ENCODE data around the gene GRM8.

GRM8 gene

GRCh38 chr7:127252778-127253280 is at the start of gene GRM8:
GRM8 (minus strand) TSS chr7:127252941.
- no peak for DNase-seq (ENCODE audit: low read depth in 3 of 3)

- DNase-seq (ENCODE audit: low read depth in 3 of 3) = no peak
Observed at GRCh38 chr7:127290801-127291361, 38.1 kb upstream of the GRM8 start.

GRCh38 chr7:127290116-127290655 is 37.4 kb upstream of the GRM8 start:
- no peak for DNase-seq (ENCODE audit: low read depth in 3 of 3)

GRCh38 chr7:127287133-127287532 is 34.4 kb upstream of the GRM8 start:
- DNase-seq (ENCODE audit: low read depth in 3 of 3) = no peak

GRCh38 chr7:127270093-127270492 is 17.4 kb upstream of the GRM8 start:
- no peak for DNase-seq (ENCODE audit: low read depth in 3 of 3)

- no peak for DNase-seq (ENCODE audit: low read depth in 3 of 3)
Observed at GRCh38 chr7:127266047-127266446, 13.3 kb upstream of the GRM8 start.

GRCh38 chr7:127264219-127264618 is 11.5 kb upstream of the GRM8 start:
- no peak for DNase-seq (ENCODE audit: low read depth in 3 of 3)

- no peak for DNase-seq (ENCODE audit: low read depth in 3 of 3)
Observed at GRCh38 chr7:127258111-127258510, 5.4 kb upstream of the GRM8 start.

GRCh38 chr7:127257086-127257485 is 4.3 kb upstream of the GRM8 start:
- DNase-seq (ENCODE audit: low read depth in 3 of 3) = no peak

- no peak for DNase-seq (ENCODE audit: low read depth in 3 of 3)
Observed at GRCh38 chr7:127256041-127256725, 3.4 kb upstream of the GRM8 start.

- no peak for DNase-seq (ENCODE audit: low read depth in 3 of 3)
Observed at GRCh38 chr7:127254163-127254684, 1.5 kb upstream of the GRM8 start.

GRCh38 chr7:127253281-127254162 is 781 bp upstream of the GRM8 start:
- peak in 2 of 3 donors; percentile 12 to 47 for DNase-seq (ENCODE audit: low read depth in 3 of 3)

- DNase-seq (ENCODE audit: low read depth in 3 of 3) = no peak
Observed at GRCh38 chr7:127252377-127252713, 396 bp downstream of the GRM8 start.

GRCh38 chr7:127251465-127252376 is 1.0 kb downstream of the GRM8 start:
- DNase-seq (ENCODE audit: low read depth in 3 of 3) = no peak

- no peak for DNase-seq (ENCODE audit: low read depth in 3 of 3)
Observed at GRCh38 chr7:127251036-127251464, 1.7 kb downstream of the GRM8 start.

GRCh38 chr7:127250312-127251035 is 2.3 kb downstream of the GRM8 start:
- DNase-seq (ENCODE audit: low read depth in 3 of 3) = no peak

- DNase-seq (ENCODE audit: low read depth in 3 of 3) = no peak
Observed at GRCh38 chr7:127245607-127246006, 7.1 kb downstream of the GRM8 start.

GRCh38 chr7:127245002-127245401 is 7.7 kb downstream of the GRM8 start:
- no peak for DNase-seq (ENCODE audit: low read depth in 3 of 3)

- DNase-seq (ENCODE audit: low read depth in 3 of 3) = no peak
Observed at GRCh38 chr7:127239814-127240213, 12.9 kb downstream of the GRM8 start.

- DNase-seq (ENCODE audit: low read depth in 3 of 3) = no peak
Observed at GRCh38 chr7:127233630-127234029, 19.1 kb downstream of the GRM8 start.
